ENCODE results near the gene CALML3.

CALML3 gene

DNA sequence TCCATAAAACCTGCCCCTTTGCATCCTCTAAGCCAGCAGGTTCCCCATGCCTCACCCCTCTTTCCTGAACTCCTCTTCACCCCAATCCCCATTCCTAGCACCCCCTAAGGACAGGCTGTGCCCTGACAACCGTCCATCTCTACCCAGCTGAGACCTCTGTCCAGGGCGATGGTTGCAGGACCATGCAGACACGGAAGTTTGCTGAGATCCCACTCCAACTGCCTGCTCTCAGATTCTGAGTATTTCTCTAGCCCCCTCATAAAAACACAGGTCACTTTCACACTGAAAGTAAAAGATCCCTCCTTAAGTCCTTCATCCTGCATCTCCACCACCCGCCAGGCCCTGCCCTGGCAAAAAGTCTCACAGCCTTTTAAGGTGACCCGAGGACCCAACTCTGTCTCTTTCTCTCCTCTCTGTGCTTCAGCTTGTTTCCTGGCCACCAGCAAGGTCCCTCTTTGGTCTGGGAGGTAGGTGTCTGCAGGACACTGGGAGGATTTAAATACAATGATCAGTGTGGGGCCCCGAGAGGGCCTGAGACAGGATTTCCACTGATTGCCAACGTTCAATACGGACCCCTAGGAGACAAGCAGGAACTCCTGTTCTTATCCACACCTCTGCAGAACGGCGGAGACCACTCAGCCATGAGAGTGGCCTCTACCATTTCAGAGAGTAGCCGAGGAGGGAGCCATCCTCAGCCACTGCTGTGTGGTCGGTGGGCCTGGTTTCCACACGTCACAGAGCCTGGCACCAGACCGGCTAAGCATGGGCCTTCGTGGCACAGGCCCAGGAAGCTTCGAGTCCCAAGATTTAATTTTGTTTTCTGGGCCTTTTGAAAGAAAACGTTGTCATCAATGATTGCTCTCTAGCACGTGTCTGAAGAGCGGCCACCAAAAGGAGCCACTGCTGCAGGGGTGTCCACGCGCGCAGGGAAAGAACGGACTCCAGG, 27.9 kb downstream of the CALML3 start:
- H3K27me3 ChIP-seq (replicated peaks; ENCODE audit: control insufficient read depth, insufficient read depth, low read length) = no peaks in the 10 kb centered on the region; the same call in 1 of the 2 replicates
- TF ChIP-seq, protein P1, sequence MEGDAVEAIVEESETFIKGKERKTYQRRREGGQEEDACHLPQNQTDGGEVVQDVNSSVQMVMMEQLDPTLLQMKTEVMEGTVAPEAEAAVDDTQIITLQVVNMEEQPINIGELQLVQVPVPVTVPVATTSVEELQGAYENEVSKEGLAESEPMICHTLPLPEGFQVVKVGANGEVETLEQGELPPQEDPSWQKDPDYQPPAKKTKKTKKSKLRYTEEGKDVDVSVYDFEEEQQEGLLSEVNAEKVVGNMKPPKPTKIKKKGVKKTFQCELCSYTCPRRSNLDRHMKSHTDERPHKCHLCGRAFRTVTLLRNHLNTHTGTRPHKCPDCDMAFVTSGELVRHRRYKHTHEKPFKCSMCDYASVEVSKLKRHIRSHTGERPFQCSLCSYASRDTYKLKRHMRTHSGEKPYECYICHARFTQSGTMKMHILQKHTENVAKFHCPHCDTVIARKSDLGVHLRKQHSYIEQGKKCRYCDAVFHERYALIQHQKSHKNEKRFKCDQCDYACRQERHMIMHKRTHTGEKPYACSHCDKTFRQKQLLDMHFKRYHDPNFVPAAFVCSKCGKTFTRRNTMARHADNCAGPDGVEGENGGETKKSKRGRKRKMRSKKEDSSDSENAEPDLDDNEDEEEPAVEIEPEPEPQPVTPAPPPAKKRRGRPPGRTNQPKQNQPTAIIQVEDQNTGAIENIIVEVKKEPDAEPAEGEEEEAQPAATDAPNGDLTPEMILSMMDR (IDR thresholded peaks at IDR 0.05; ENCODE audit: insufficient read depth, low read length, poor library complexity, severe bottlenecking) = no peak
- no peak for DNase-seq (ENCODE audit: extremely low read depth, insufficient read length)
- H3K36me3 ChIP-seq (ENCODE audit: control insufficient read depth, insufficient read depth, low read length) = no peaks in the 10 kb centered on the region
- H3K4me3 ChIP-seq (replicated peaks; ENCODE audit: low read depth, low read length) = no peak overlapping the region

GRCh38 chr10:5553400-5554170, 28.8 kb downstream of the CALML3 start:
- Histone ChIP-seq H3K36me3 (ENCODE audit: control insufficient read depth, insufficient read depth, low read length) (no peaks in the 10 kb centered on the region), H3K4me3 (replicated peaks; ENCODE audit: low read depth, low read length) (no peak overlapping the region), H3K27me3 (replicated peaks; ENCODE audit: control insufficient read depth, insufficient read depth, low read length) (no peaks in the 10 kb centered on the region; the same call in 1 of the 2 replicates)
- TF ChIP-seq, protein P1 (IDR thresholded peaks at IDR 0.05; ENCODE audit: insufficient read depth, low read length, poor library complexity, severe bottlenecking) = no peak
- DNase-seq (ENCODE audit: extremely low read depth, insufficient read length) = no peak

DNA sequence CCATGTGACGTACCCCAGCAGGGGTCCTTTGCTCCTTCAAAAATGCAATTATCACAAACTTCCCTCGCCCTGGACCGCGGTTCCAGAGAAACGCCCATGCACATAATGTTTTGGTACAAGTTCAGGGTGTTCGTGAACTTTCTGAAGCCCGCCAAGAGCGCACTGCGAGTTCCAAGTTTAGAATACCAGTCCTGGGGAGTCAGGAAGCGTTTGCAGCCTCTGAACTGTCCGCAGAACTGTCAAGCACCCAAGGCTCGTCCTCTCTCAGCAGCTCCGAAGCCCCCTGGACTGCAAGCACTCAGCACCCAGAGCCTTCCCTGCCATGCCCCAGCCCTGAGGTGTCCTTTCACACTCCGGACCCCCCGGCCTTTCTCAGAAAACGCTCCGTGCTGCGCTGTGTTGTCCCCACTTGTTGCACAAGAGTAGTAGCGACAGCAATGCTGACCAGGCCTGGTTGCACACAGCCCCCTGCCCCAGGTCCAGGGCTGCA, 30.3 kb downstream of the CALML3 start:
- no peaks in the 10 kb centered on the region for H3K36me3 ChIP-seq (ENCODE audit: control insufficient read depth, insufficient read depth, low read length)
- DNase-seq (ENCODE audit: extremely low read depth, insufficient read length) = no peak
- no peaks in the 10 kb centered on the region; the same call in 1 of the 2 replicates for H3K27me3 ChIP-seq (replicated peaks; ENCODE audit: control insufficient read depth, insufficient read depth, low read length)
- no peak overlapping the region for H3K4me3 ChIP-seq (replicated peaks; ENCODE audit: low read depth, low read length)
- TF ChIP-seq, protein P1 (IDR thresholded peaks at IDR 0.05; ENCODE audit: insufficient read depth, low read length, poor library complexity, severe bottlenecking) = no peak

GRCh38 chr10:5555881-5556280, 31.1 kb downstream of the CALML3 start:
- TF ChIP-seq, protein P1 (IDR thresholded peaks at IDR 0.05; ENCODE audit: insufficient read depth, low read length, poor library complexity, severe bottlenecking) = no peak
- H3K36me3 ChIP-seq (ENCODE audit: control insufficient read depth, insufficient read depth, low read length) = no peaks in the 10 kb centered on the region
- no peak overlapping the region for H3K4me3 ChIP-seq (replicated peaks; ENCODE audit: low read depth, low read length)

DNA sequence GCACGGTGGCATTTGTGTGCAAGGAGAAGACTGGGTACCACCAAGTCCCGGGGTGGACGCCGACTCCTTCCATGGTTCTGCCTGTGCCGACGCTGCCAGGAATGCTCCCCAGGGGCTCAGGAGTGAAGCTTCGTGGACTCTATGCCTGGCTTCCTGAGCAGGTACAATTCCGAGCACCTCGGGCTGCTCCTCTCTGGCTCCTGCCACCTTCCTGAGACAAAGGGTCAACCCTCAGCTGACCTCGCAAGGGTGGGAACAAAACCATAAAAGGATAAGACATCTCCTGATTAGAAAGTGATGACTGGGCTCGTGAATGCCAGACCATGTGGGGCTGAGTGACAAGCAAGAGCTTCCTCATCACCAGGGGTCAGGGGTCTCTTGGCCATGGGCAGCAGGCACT, 31.8 kb downstream of the CALML3 start:
- no peak for DNase-seq (ENCODE audit: extremely low read depth, insufficient read length)
- H3K4me3 ChIP-seq (replicated peaks; ENCODE audit: low read depth, low read length) = no peak overlapping the region
- TF ChIP-seq, protein P1 (IDR thresholded peaks at IDR 0.05; ENCODE audit: insufficient read depth, low read length, poor library complexity, severe bottlenecking) = no peak

More at GRCh38 chr10:5555881-5556280, 31.1 kb downstream of the CALML3 start:
- no peak for DNase-seq (ENCODE audit: extremely low read depth, insufficient read length)
- no peaks in the 10 kb centered on the region; the same call in 1 of the 2 replicates for H3K27me3 ChIP-seq (replicated peaks; ENCODE audit: control insufficient read depth, insufficient read depth, low read length)

More for the DNA sequence above, 31.8 kb downstream of the CALML3 start:
- H3K36me3 ChIP-seq (ENCODE audit: control insufficient read depth, insufficient read depth, low read length) = no peaks in the 10 kb centered on the region
- no peaks in the 10 kb centered on the region; the same call in 1 of the 2 replicates for H3K27me3 ChIP-seq (replicated peaks; ENCODE audit: control insufficient read depth, insufficient read depth, low read length)

Measured in GM06990 (cell line).